ENCODE data around the gene EHMT1.

Gene EHMT1

DNA sequence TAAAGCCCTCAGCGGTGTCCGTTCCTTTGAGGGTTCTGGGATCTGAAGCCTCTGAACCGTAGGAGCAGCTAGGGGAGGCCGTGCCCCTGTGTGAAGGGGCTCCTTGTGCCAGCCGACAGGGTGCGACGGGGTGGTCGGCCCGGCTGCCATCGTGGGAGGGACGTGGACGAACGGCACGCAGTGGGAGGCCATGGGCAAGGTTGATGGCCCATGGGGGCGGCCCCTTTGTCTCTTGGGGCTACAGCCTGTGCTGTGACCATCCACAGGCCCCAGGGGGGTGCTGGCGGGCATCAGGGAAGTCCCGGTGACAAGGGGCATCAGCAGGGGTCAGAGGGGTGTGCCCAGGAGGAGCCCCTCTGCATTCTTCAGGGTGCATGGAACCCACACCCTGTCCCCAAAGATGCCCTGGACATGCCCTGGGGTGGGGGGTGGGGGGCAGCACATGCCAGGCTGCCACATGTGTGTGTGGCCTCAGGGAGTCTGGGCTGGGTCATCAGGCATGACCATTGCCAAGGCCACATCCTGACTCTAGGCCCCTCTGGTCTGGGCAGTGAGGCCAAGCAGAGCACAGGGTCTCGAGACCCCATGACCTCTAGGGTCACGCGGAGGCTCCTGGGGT lies 209.2 kb downstream of the EHMT1 start:
- no peaks in the 10 kb centered on the region for H3K4me1 Mint-ChIP-seq
- no peaks in the 10 kb centered on the region for H3K27me3 Mint-ChIP-seq
- H3K27ac Mint-ChIP-seq: no peak overlapping the region
- ATAC-seq: no peak
- H3K4me3 Mint-ChIP-seq: no peak overlapping the region
- no peak for DNase-seq
- no peaks in the 10 kb centered on the region for H3K9me3 Mint-ChIP-seq

DNA sequence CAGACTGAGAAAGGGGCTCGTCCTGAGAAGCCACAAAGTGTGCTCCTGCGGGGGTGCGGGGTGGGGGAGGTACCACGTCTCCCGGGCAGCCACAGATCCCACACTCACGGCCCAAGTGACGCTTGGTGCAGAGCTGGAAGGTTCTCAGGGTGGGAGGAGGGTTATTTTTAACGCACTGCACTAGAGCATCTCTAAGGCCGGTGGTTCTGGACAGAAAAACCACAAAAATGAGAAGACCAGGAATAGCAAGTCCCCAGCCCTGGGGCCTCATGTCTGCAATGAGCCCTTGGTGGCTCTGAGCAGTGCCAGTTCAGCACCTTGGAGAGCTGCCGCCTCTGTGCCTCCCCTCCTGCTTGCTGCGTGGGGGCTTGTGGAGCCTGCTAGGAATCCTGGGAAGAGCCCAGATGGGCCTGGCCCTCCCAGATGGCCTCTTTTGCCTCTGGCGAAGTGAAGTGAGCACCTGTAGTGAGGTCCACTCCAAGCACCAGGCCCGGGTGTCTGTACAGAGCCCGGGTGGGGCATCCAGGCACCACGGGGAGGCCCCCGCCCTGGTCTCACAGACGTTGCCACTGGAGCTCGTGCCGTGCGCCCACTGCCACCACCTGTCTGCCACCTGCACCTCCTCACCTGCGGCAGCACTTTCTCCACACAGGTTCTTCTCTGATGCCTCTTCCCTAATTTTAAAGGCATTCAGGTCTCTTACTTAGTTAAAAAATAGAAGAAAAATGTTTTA lies 209.9 kb downstream of the EHMT1 start:
- ATAC-seq: no peak
- H3K27ac Mint-ChIP-seq: peak overlapping the region in 1 of 2 donors; percentile 34
- no peaks in the 10 kb centered on the region for H3K27me3 Mint-ChIP-seq

DNA sequence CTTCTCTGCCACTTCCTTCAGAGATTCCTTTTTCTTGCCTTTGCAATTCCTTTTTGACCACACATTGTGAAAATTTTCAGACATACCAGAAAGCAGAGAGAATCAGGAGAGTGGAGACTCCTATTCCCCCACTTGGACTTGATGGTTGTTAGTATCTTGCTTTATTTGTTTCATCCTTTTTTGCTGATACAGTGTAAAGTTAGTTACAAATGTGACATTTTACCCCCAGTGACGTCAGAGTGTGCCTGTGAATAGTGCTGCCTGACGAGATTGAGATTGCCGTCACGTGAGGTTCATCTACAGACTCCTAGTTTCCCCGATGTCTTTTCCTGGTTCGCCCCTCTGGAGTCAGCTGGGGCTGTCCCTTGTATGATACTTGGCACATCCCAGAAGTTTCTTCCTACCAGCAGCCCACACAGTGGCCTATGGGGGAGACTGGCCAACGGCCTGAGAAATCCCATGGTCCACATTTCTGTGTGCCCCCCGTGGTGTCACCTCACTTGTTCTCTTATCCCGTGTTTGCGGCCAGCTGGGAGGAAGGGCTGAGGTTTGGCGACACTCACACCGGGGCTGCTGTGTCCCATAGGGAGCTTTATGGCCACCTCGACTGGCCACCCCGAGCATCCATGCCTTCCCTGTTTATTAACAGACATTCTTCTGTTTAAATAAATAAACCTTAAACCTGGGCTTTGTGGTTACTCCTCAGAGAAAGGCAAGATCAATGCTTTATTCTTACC lies 210.6 kb downstream of the EHMT1 start:
- Mint-ChIP-seq H3K4me1 (no peaks in the 10 kb centered on the region), H3K27me3 (no peaks in the 10 kb centered on the region), H3K27ac (peak overlapping the region in 1 of 2 donors; percentile 56), H3K4me3 (no peak overlapping the region), H3K9me3 (no peaks in the 10 kb centered on the region)
- ATAC-seq (no peak), DNase-seq (no peak)

More for the DNA sequence above, 209.9 kb downstream of the EHMT1 start:
- no peak for DNase-seq
- Mint-ChIP-seq H3K4me1 (no peaks in the 10 kb centered on the region), H3K4me3 (no peak overlapping the region), H3K9me3 (no peaks in the 10 kb centered on the region)

DNA sequence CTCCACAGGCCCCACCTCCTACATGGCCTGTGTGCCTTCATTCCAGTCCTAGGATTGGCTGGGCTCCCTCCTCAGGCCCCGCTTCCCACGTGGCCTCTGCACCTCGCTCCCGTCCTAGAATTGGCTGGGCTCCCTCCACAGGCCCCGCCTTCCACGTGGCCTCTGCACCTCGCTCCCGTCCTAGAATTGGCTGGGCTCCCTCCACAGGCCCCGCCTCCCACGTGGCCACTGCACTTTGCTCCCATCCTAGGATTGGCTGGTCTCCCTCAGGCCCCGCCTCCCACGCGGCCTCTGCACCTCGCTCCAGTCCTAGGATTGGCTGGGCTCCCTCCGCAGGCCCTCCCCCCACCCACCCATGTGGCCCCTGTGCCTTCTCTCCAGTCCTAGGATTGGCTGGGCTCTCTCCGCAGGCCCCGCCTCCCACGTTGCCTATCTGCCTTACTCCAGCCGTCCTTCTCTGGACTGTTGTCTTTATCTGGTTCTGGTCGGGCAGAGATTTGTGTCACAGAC lies 213.4 kb downstream of the EHMT1 start:
- Mint-ChIP-seq H3K9me3 (no peaks in the 10 kb centered on the region), H3K4me1 (no peaks in the 10 kb centered on the region), H3K4me3 (no peak overlapping the region), H3K27ac (no peak overlapping the region), H3K27me3 (no peaks in the 10 kb centered on the region)
- no peak for ATAC-seq
- DNase-seq: no peak

DNA sequence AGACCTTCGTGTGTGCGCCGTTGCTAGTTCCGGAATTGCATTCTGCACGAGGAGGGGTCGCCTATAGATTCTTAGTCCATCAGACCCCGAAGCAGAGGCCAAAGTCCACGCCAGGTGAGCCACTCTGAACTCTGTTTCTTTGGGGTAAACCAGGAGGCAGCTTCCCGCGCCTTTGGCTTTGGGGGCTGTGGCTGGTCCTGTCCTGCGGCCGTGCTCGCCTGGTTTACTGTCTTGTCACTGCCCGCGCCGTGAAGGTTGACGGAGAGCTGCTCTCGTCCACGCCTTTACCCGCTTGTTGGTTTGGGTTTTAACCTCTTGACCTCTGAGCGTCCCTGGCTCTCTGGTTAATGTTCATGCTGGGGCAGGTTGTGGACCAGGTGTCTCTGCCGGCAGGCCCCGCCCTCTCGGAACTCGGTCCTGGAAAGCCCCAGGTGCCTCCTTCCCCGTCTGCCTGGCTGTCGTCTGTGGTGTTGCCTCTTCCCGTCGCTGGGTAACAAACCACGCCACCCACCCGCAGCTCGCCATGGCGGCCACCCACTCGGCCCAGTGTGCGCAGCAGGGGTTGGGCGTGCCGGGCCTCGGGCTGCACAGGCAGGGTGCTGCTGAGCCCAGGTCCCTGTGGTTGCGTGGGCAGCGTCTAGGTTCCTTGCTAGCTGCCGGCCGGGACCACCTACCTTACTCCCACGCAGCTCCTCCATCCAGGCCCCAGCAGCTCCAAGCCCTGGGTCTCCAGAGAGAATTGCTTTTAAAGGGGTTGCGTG lies 214.2 kb downstream of the EHMT1 start:
- Mint-ChIP-seq H3K4me1 (no peaks in the 10 kb centered on the region), H3K27ac (no peak overlapping the region), H3K4me3 (no peak overlapping the region), H3K27me3 (no peaks in the 10 kb centered on the region), H3K9me3 (no peaks in the 10 kb centered on the region)
- DNase-seq (no peak), ATAC-seq (no peak)

DNA sequence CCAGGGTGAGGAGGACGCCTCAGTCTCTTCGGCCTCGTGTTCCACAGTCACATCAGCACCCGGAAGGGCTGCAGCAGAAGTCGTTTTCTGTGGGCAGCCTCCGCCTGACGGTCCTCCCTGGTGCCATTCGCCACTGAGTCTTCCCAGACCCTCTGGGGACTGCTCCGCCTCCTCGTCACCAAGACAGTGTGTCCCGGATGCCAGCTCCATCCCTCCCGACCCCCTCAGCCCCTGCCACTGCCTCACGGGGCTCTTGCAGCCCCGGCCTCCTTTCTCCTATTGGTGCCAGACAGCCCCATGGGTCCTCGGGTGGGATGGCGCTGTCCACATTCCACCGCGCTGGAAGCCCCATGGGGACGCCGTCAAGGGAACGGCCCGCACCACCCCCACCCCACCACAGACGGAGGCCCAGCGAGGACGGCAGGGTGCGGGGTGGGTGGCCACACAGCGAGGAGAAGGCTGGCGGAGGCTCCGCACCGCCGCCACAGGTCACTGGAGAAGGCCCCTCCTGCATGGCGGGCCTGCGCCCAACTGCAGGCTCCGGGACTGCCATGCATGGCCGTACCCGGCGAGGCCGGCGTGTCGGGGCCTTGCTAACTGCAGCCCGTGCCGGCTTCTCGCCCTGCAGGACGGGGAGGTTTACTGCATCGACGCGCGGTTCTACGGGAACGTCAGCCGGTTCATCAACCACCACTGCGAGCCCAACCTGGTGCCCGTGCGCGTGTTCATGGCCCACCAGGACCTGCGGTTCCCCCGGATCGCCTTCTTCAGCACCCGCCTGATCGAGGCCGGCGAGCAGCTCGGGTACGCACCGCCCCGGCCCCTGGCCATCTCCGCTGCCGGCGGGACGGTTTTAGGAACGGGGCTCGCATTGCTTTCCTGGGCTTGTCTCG lies 215.2 kb downstream of the EHMT1 start:
- Mint-ChIP-seq H3K27ac (peak overlapping the region in 1 of 2 donors; percentile 71), H3K9me3 (no peaks in the 10 kb centered on the region), H3K27me3 (no peaks in the 10 kb centered on the region), H3K4me1 (no peaks in the 10 kb centered on the region), H3K4me3 (no peak overlapping the region)
- ATAC-seq (peak; percentile 47), DNase-seq (no peak)

DNA sequence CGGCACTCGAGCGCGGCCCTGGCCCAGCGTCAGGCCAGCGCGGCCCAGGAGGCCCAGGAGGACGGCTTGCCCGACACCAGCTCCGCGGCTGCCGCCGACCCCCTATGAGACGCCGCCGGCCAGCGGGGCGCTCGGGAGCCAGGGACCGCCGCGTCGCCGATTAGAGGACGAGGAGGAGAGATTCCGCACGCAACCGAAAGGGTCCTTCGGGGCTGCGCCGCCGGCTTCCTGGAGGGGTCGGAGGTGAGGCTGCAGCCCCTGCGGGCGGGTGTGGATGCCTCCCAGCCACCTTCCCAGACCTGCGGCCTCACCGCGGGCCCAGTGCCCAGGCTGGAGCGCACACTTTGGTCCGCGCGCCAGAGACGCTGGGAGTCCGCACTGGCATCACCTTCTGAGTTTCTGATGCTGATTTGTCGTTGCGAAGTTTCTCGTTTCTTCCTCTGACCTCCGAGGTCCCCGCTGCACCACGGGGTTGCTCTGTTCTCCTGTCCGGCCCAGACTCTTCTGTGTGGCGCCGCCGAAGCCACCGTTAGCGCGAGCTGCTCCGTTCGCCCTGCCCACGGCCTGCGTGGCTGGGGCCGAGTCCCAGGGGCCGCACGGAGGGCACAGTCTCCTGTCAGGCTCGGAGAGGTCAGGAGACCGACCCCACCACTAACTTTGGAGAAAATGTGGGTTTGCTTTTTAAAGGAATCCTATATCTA lies 216.2 kb downstream of the EHMT1 start:
- no peak for DNase-seq

DNA sequence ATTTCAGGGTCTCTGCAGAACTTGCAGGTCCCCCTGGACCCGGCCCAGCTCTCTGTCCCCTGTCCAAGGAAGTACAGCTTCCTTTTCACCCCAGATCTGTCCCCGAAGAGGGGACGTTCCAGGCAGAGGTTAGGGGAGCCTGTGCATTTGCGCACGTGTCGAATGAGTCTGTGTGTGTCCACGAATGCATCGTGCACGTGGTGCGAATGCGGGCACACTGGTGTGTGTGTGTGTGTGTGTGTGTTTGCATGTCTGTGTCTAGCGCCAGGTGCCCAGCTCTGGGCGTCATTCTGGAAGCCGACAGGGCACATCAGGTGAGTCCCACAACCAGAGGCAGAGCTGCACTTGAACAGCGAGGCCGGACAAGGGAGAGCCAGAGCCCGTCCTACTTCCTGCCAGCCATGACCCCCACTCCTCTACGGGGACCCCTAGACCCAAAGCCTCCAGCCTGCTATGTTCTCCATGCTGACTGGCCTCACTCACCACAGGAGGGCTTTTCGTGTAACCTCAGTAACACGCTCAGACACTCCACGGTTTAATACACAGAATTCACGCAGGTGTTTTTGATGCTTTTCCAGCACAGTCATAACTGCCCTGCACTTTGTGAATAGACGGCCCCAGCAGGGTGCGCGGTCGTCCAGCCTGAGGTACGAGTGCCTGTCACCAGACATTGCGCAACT lies 217.5 kb downstream of the EHMT1 start:
- H3K4me3 Mint-ChIP-seq: no peak overlapping the region
- ATAC-seq: no peak

More for the DNA sequence above, 216.2 kb downstream of the EHMT1 start:
- H3K9me3 Mint-ChIP-seq: no peaks in the 10 kb centered on the region
- no peak overlapping the region for H3K4me3 Mint-ChIP-seq
- H3K27me3 Mint-ChIP-seq: no peaks in the 10 kb centered on the region
- no peak for ATAC-seq
- no peaks in the 10 kb centered on the region for H3K4me1 Mint-ChIP-seq
- peak overlapping the region in 1 of 2 donors; percentile 4 for H3K27ac Mint-ChIP-seq

DNA sequence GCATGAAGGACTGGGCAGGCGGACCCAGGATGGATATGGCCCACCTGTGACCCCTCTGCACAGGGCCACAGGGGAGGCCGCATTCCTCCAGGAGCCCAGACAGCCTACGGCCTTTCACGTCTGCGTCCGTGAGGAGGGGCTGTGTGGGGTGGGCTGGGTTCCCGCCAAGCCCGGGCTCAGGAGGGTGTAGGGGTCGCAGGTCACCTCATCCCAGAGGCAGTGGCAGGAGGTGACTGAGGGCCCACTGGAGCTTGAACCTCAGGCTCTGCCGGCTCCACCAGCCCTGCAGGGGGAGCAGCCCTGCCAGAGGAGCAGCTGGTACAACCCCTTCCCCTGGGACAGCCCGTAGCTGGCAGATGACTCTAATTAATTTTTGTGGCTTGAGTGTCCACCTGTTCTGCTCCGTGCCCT lies 218.0 kb downstream of the EHMT1 start:
- H3K4me1 Mint-ChIP-seq: no peaks in the 10 kb centered on the region

More for the DNA sequence above, 217.5 kb downstream of the EHMT1 start:
- no peak for DNase-seq
- peak overlapping the region in 1 of 2 donors; percentile 34 for H3K27ac Mint-ChIP-seq
- no peaks in the 10 kb centered on the region for H3K27me3 Mint-ChIP-seq
- no peaks in the 10 kb centered on the region for H3K4me1 Mint-ChIP-seq
- H3K9me3 Mint-ChIP-seq: no peaks in the 10 kb centered on the region

DNA sequence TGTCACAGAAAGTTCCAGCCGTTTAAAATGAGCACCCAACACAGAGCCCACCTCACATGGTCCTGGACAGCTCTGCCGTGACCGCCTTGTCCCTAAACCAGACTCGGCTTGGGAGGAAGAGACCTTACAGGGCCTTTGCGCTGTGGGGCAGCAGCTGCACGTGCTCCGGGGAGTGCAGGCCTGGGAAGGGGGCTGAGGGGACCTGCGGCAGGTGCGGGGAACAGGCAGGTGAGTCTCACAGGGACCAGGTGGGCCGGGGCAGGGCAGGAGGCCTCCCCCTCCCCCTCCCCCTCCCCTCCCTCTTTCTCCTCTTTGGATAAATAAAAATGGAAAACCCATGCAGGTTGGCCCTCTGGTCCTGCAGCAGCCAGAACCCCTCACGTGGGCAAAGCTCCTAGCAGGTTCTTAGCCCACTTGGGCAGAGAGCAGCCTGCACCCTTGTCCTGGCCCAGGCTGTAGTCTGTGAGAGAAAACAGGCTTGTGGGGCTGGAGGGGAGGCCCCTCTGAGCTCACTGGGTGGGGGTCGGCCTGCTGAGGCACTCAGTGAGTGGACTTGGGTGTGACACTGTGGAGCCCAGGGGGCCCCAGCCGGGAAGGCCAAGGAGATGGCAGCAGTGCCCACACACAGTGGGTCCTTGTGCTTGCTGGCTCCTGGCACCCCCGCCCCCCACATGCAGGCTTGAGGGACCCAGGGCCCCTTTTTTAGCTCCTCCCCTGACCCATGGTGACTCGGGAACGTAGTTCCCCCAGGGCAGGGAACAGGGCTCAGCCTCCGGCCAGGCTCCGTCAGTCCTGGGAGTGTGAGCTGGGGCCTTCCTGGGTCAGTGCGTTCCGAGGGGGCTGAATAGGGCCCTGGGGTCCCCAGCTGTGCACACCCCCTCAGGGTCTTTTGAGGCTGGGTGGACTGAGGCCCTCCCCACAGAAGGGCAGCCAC lies 218.8 kb downstream of the EHMT1 start:
- H3K27ac Mint-ChIP-seq: no peak overlapping the region
- ATAC-seq (peak; percentile 22), DNase-seq (no peak)
- H3K4me1 Mint-ChIP-seq: no peaks in the 10 kb centered on the region
- no peak overlapping the region for H3K4me3 Mint-ChIP-seq
- no peaks in the 10 kb centered on the region for H3K9me3 Mint-ChIP-seq
- H3K27me3 Mint-ChIP-seq: no peaks in the 10 kb centered on the region

More for the DNA sequence above, 218.0 kb downstream of the EHMT1 start:
- ATAC-seq (peak; percentile 31), DNase-seq (no peak)
- Mint-ChIP-seq H3K9me3 (no peaks in the 10 kb centered on the region), H3K4me3 (no peak overlapping the region), H3K27ac (no peak overlapping the region), H3K27me3 (no peaks in the 10 kb centered on the region)

DNA sequence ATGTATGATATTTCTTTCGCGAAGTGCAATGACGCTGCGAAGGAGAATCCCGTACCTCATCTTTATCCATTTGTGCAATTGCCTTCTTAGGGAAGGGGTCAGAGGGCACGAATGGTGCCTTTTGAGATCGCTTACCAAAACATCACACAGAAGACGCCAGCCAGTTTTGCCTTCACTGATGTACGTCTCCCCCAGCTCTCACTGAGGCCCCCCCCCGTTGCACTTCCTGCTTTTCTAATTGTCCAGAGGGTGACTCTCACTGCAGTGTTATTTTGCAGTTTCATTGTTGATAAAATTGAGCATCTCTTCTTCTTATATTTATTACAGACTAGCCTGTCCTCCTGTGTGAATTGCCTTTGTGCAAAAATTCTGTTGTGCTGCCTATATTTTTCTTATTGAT lies 219.8 kb downstream of the EHMT1 start:
- ATAC-seq: no peak
- Mint-ChIP-seq H3K27ac (peak overlapping the region in 1 of 2 donors; percentile 22), H3K9me3 (no peaks in the 10 kb centered on the region)

DNA sequence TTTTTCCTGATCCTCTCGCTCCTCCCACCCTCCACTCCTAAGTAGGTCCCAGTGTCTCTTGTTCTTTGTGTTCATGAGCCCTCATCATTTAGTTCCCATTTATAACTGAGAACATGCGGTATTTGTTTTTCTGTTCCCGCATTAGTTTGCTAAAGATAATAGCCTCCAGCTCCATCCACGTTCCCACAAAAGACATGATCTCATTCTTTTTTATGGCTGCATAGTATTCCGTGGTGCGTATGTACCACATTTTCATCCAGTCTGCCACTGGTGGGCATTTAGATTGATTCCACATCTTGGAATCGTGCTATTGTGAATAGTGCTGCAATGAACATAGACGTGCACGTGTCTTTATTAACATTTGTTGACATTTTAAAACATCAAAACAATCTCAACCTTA lies 224.6 kb downstream of the EHMT1 start:
- no peaks in the 10 kb centered on the region for H3K9me3 Mint-ChIP-seq
- ATAC-seq: no peak
- DNase-seq: no peak
- H3K27me3 Mint-ChIP-seq: no peaks in the 10 kb centered on the region
- no peaks in the 10 kb centered on the region for H3K4me1 Mint-ChIP-seq
- no peak overlapping the region for H3K4me3 Mint-ChIP-seq
- H3K27ac Mint-ChIP-seq: no peak overlapping the region

More for the DNA sequence above, 219.8 kb downstream of the EHMT1 start:
- no peak overlapping the region for H3K4me3 Mint-ChIP-seq
- no peaks in the 10 kb centered on the region for H3K27me3 Mint-ChIP-seq
- no peak for DNase-seq
- H3K4me1 Mint-ChIP-seq: no peaks in the 10 kb centered on the region
